HepG2 (cell line): Measurements from ENCODE around the gene HBEGF. TPM values are rescaled to one million over a fixed set of nuclear protein-coding genes. Genes with fewer than 3 reads are reported as not detected.

ENCODE experiments used
- ATAC-seq: fragments of 200-7000 bp; cut with Tn5 transposase; 3 replicates; pipeline ENCODE4 v1.9.1; 2020; ENCODE audit warnings: mild to moderate bottlenecking, moderate library complexity
- BruUV-seq: library from RNA; stranded (reverse); fragments of 400-500 nt; replicated peaks from 2 replicates; lab custom pipeline; 2021; lab: Mats Ljungman, UMichigan
- CTCF ChIA-PET: fragments of 300-600 bp; formaldehyde crosslinking; extraction: SDS; loops from one replicate; lab custom pipeline; 2021; ENCODE audit warnings: low total read pairs, inconsistent platforms, low intra/inter-chr PET ratio; lab: Yijun Ruan, JAX
- POLR2A ChIA-PET: fragments of 350-600 bp; sonication (Branson Sonifier 250); formaldehyde crosslinking; loops from one replicate; lab custom pipeline; 2020; ENCODE audit warnings: antibody characterized with exemption, inconsistent platforms; lab: Yijun Ruan, JAX
- DNase-seq: peaks from one replicate; pipeline ENCODE4 v3.0.0-alpha.2; 2015; ENCODE audit warnings: low spot score
- FAIRE-seq: peaks from 3 replicates; lab custom pipeline; 2011; peaks lifted over from hg19 to GRCh38; lab: Jason Lieb, UNC
- H2AFZ ChIP-seq: one replicate; pipeline ENCODE4 v1.6.1; 2011; ENCODE audit warnings: low read length, inconsistent platforms
- H3K27ac ChIP-seq: fragments of 300-600 bp; 3 replicates; pipeline ENCODE4 v1.8.0; 2011; ENCODE audit warnings: mixed run types, mild to moderate bottlenecking, mixed read lengths, low read length, inconsistent platforms; ENCODE audit not compliant: insufficient read depth; ENCODE audit errors: extremely low read length
- H3K27me3 ChIP-seq, 2 experiments: fragments of 200-600 bp in 1 of 2; 2 replicates in 1 of 2; 3 replicates in 1 of 2; pipeline versions ENCODE4 v1.6.0 to v1.8.0; 2011; ENCODE audit warnings: low read length in 2 of 2, mild to moderate bottlenecking in 2 of 2, moderate library complexity in 2 of 2, inconsistent platforms in 1 of 2; ENCODE audit not compliant: insufficient read depth in 2 of 2, control insufficient read depth in 1 of 2
- H3K36me3 ChIP-seq, 2 experiments: fragments of 200-600 bp in 1 of 2; replicated peaks in 1 of 2; 2 replicates in 1 of 2; 3 replicates in 1 of 2; pipeline versions ENCODE4 v1.5.1 to v1.8.0; 2011; ENCODE audit warnings: low read length in 2 of 2, inconsistent platforms in 1 of 2; ENCODE audit not compliant: insufficient read depth in 2 of 2, control insufficient read depth in 1 of 2
- H3K4me1 ChIP-seq: 2 replicates; pipeline ENCODE4 v1.5.1; 2012; ENCODE audit warnings: low read length, inconsistent platforms; ENCODE audit not compliant: insufficient read depth
- H3K4me2 ChIP-seq: 2 replicates; pipeline ENCODE4 v1.6.0; 2011; ENCODE audit warnings: low read depth, low read length, inconsistent platforms
- H3K4me3 ChIP-seq, 3 experiments: fragments of 200-600 bp in 1 of 3; sonication (generic), shearing (Covaris generic) in 1 of 3; replicated peaks in 1 of 3; 2 replicates each; pipeline ENCODE4 v1.5.1; 2011 to 2016; ENCODE audit warnings: low read length in 3 of 3, inconsistent platforms in 2 of 3, low read depth in 2 of 3, mild to moderate bottlenecking in 2 of 3, control low read depth in 1 of 3, mixed read lengths in 1 of 3; ENCODE audit not compliant: insufficient read depth in 1 of 3
- H3K79me2 ChIP-seq: one replicate; pipeline ENCODE4 v1.6.1; 2011; ENCODE audit warnings: low read length, inconsistent platforms; ENCODE audit not compliant: insufficient read depth
- H3K9ac ChIP-seq: 2 replicates; pipeline ENCODE4 v1.6.0; 2011; ENCODE audit warnings: mild to moderate bottlenecking, low read depth, low read length, inconsistent platforms; ENCODE audit not compliant: insufficient read depth
- H3K9me3 ChIP-seq: 2 replicates; pipeline ENCODE4 v1.5.1; 2012; ENCODE audit warnings: mild to moderate bottlenecking, low read length
- H4K20me1 ChIP-seq: 2 replicates; pipeline ENCODE4 v1.6.0; 2011; ENCODE audit warnings: inconsistent platforms, mild to moderate bottlenecking, low read length, moderate library complexity; ENCODE audit not compliant: insufficient read depth
- AHR ChIP-seq: IDR thresholded peaks from 2 replicates; pipeline ENCODE4 v1.6.1; 2018; ENCODE audit warnings: missing genetic modification reagents, missing compliant biosample characterization
- CBX2 ChIP-seq, 2 experiments: fragments of 200-600 bp in 1 of 2; sonication (generic); formaldehyde crosslinking in 1 of 2; IDR thresholded peaks; 2 replicates each; pipeline versions ENCODE4 v1.7.0 to v1.8.1; 2018 to 2022; ENCODE audit warnings: low read depth in 2 of 2, low read length in 1 of 2, mild to moderate bottlenecking in 1 of 2, missing genetic modification reagents in 1 of 2
- ELF4 ChIP-seq: sonication (generic); formaldehyde crosslinking; IDR thresholded peaks from 2 replicates; pipeline ENCODE4 v1.5.0; 2020; ENCODE audit warnings: missing genetic modification reagents, mild to moderate bottlenecking, moderate library complexity, borderline replicate concordance
- GPBP1L1 ChIP-seq: sonication (generic); formaldehyde crosslinking; IDR thresholded peaks from 2 replicates; pipeline ENCODE4 v1.5.0; 2020; ENCODE audit warnings: mild to moderate bottlenecking, missing genetic modification reagents
- HMGXB3 ChIP-seq: sonication (generic); formaldehyde crosslinking; IDR thresholded peaks from 2 replicates; pipeline ENCODE4 v1.4.0; 2020; ENCODE audit warnings: missing genetic modification reagents, borderline replicate concordance
- MAX ChIP-seq: IDR thresholded peaks from 2 replicates; pipeline ENCODE4 v1.6.1; 2012; ENCODE audit warnings: inconsistent platforms
- MLLT10 ChIP-seq: sonication (generic); formaldehyde crosslinking; IDR thresholded peaks from 2 replicates; pipeline ENCODE4 v1.4.0; 2020; ENCODE audit warnings: missing genetic modification reagents
- TCF12 ChIP-seq, 2 experiments: fragments of 450-650 bp in 1 of 2; sonication (generic) in 1 of 2; formaldehyde crosslinking in 1 of 2; IDR thresholded peaks; 2 replicates each; pipeline versions ENCODE4 v1.6.1 to v1.8.0; 2017 to 2022; ENCODE audit warnings: antibody characterized with exemption in 1 of 2, mild to moderate bottlenecking in 1 of 2, missing genetic modification reagents in 1 of 2, moderate library complexity in 1 of 2
- ZKSCAN8 ChIP-seq: IDR thresholded peaks from 2 replicates; pipeline ENCODE4 v1.6.1; 2016; ENCODE audit warnings: borderline replicate concordance, missing genetic modification reagents, missing compliant biosample characterization
- ZNF33B ChIP-seq: sonication (generic); formaldehyde crosslinking; IDR thresholded peaks from 2 replicates; pipeline ENCODE4 v1.5.1; 2020; ENCODE audit warnings: mild to moderate bottlenecking, missing genetic modification reagents
- ZNF431 ChIP-seq: sonication (generic); formaldehyde crosslinking; IDR thresholded peaks from 2 replicates; pipeline ENCODE4 v1.9.0; 2022; ENCODE audit warnings: missing genetic modification reagents, low read depth, mild to moderate bottlenecking, borderline replicate concordance
- ZNF598 ChIP-seq: sonication (generic); formaldehyde crosslinking; IDR thresholded peaks from 2 replicates; pipeline ENCODE4 v1.5.1; 2020; ENCODE audit warnings: mild to moderate bottlenecking, missing genetic modification reagents, borderline replicate concordance
- ZNF713 ChIP-seq: sonication (generic); formaldehyde crosslinking; IDR thresholded peaks from 2 replicates; pipeline ENCODE4 v1.4.0; 2020; ENCODE audit warnings: mild to moderate bottlenecking, missing genetic modification reagents
- ZUFSP ChIP-seq: sonication (generic); formaldehyde crosslinking; IDR thresholded peaks from 2 replicates; pipeline ENCODE4 v1.9.0; 2021; ENCODE audit warnings: missing genetic modification reagents, mild to moderate bottlenecking, borderline replicate concordance
- WGBS: methylation state at CpG from one replicate; pipeline ENCODE4 v1.1.6; 2017; ENCODE audit warnings: low lambda C conversion rate; 5-methylcytosine and 5-hydroxymethylcytosine counted together
- in situ Hi-C: cut with HindIII; loops from 2 replicates; pipeline ENCODE4 v1.10.0; 2017; ENCODE audit warnings: low pct_unique_long_range_greater_than_20kb; ENCODE audit not compliant: extremely low pct_ligation_motif_present
- intact Hi-C: fragments of 100-400 bp; cut with micrococcal nuclease; formaldehyde crosslinking; loops from one replicate; pipeline ENCODE4 v1.10.0; 2022; ENCODE audit not compliant: unreplicated experiment
- polyA plus RNA-seq, 8 experiments: library from polyadenylated mRNA; depleted of rRNA in 3 of 8; stranded (reverse) in 7 of 8; unstranded in 1 of 8; fragments of >200 nt; fragmentation: Illumina TruSeq in 4 of 8; extraction: Trizol in 4 of 8; gene quantifications; 2 replicates each; pipeline versions ENCODE4 v1.2.1 to v1.2.3, GENCODE V29; 2011 to 2016; ENCODE audit warnings: low read depth in 4 of 8, missing spikeins in 1 of 8, mixed read lengths in 1 of 8; ENCODE audit not compliant: insufficient read depth in 1 of 8
- total RNA-seq, 5 experiments: library from RNA; depleted of rRNA; stranded (reverse); fragments of >200 nt; fragmentation: Illumina TruSeq; extraction: Trizol; gene quantifications; 2 replicates each; pipeline ENCODE4 v1.2.3, GENCODE V29; 2016; ENCODE audit warnings: low read depth in 1 of 5

HBEGF gene
- total and polyA plus RNA-seq, 2 of the 13 experiments (the other 11 are each of a cell fraction or from before 2014, with no cell fraction given), result 1.7 to 5.0 TPM

GRCh38 chr5:140339636-140340035, 6.8 kb downstream of the HBEGF start:
- no peak for ATAC-seq
- CTCF ChIA-PET, result no interaction called here
- Histone ChIP-seq H3K9ac (no peak overlapping the region), H3K27me3 (no peaks in the 10 kb centered on the region), H3K4me2 (no peak overlapping the region), H3K4me1 (peaks cover 31% of the 10 kb centered on the region), H3K27ac (no peak overlapping the region), H2AFZ (no peak overlapping the region), H3K36me3 (peaks cover 0 to 6% of the 10 kb centered on the region in 2 experiments; a peak in 4 of 5 replicates), H3K9me3 (no peaks in the 10 kb centered on the region), H3K79me2 (no peaks in the 10 kb centered on the region), H3K4me3 (no peak overlapping the region), H4K20me1 (no peaks in the 10 kb centered on the region)
- intact Hi-C loops, result no loop called here
- no peak for TF ChIP-seq AHR (CRISPR knock-in tag)
- no peak for TF ChIP-seq HMGXB3 (CRISPR knock-in tag)
- TF ChIP-seq ZNF713 (CRISPR knock-in tag), result no peak
- no peak for TF ChIP-seq ZKSCAN8 (CRISPR knock-in tag)
- TF ChIP-seq ZNF598 (CRISPR knock-in tag), result no peak
- TF ChIP-seq TCF12 (IDR thresholded peaks at IDR 0.05), result no peak
- no peak for TF ChIP-seq TCF12 (CRISPR knock-in tag; IDR thresholded peaks at IDR 0.05)
- no peak for TF ChIP-seq ZNF33B
- TF ChIP-seq GPBP1L1 (CRISPR knock-in tag), result no peak
- TF ChIP-seq MAX, result no peak
- no peak for TF ChIP-seq ZNF431
- no peak for TF ChIP-seq ZUFSP (CRISPR knock-in tag)
- no peak for TF ChIP-seq MLLT10 (CRISPR knock-in tag)
- TF ChIP-seq ELF4, result no peak
- no peak for TF ChIP-seq CBX2 (IDR thresholded peaks at IDR 0.05; ENCODE audit: low read depth, low read length)
- TF ChIP-seq CBX2 (CRISPR knock-in tag; IDR thresholded peaks at IDR 0.05; ENCODE audit: low read depth), result no peak
- DNase-seq, result no peak
- no peak for FAIRE-seq
- no TSS peak for BruUV-seq
- 90% methylated on average over 3 of the region's 4 CpGs for WGBS
- POLR2A ChIA-PET, result no interaction called here
- in situ Hi-C loops, result no loop called here
